SK-N-SH (cell line): ENCODE data around the gene ALDH1L1. TPM values are rescaled to one million over a fixed set of nuclear protein-coding genes. Genes with fewer than 3 reads are reported as not detected.

ENCODE experiments used
- CTCF ChIA-PET: fragments of 300-600, 350-600 bp; formaldehyde crosslinking; extraction: SDS; loops from one replicate; lab custom pipeline; 2021; lab: Yijun Ruan, JAX
- POLR2A ChIA-PET: fragments of 350-600 bp; sonication (Branson Sonifier 250); formaldehyde crosslinking; extraction: SDS; loops from one replicate; lab custom pipeline; 2020; ENCODE audit warnings: antibody characterized with exemption, inconsistent platforms; lab: Yijun Ruan, JAX
- DNase-seq: peaks from one replicate; pipeline ENCODE4 v3.0.0; 2012
- H2AFZ ChIP-seq: fragments of 200-600 bp; sonication (generic); 2 replicates; pipeline ENCODE4 v1.8.1; 2016; ENCODE audit warnings: antibody characterized with exemption, mild to moderate bottlenecking, low read depth
- H3F3A ChIP-seq: fragments of 200-600 bp; sonication (generic); replicated peaks from 2 replicates; pipeline ENCODE3; 2016; ENCODE audit warnings: antibody characterized with exemption, mild to moderate bottlenecking; ENCODE audit not compliant: insufficient read depth
- H3K27ac ChIP-seq, 2 experiments: fragments of 200-500 bp in 1 of 2; fragments of 200-600 bp in 1 of 2; sonication (Bioruptor generic) in 1 of 2; sonication (generic), shearing (Covaris generic) in 1 of 2; 2 replicates each; pipeline versions ENCODE4 v1.5.1 to v1.6.1; 2014 to 2016; ENCODE audit warnings: low read depth in 2 of 2, inconsistent platforms in 1 of 2, low read length in 1 of 2, mild to moderate bottlenecking in 1 of 2, mixed read lengths in 1 of 2
- H3K27me3 ChIP-seq: fragments of 200-600 bp; sonication (generic), shearing (Covaris generic); 2 replicates; pipeline ENCODE4 v1.6.1; 2016; ENCODE audit warnings: mixed run types; ENCODE audit not compliant: insufficient read depth
- H3K36me3 ChIP-seq, 2 experiments: fragments of 200-500 bp in 1 of 2; fragments of 200-600 bp in 1 of 2; sonication (Bioruptor generic) in 1 of 2; sonication (generic) in 1 of 2; replicated peaks in 1 of 2; 2 replicates each; pipeline versions ENCODE3 to v1.5.1; 2014 to 2016; ENCODE audit warnings: low read length in 1 of 2, mild to moderate bottlenecking in 1 of 2; ENCODE audit not compliant: insufficient read depth in 2 of 2, control insufficient read depth in 1 of 2
- H3K4me1 ChIP-seq, 2 experiments: fragments of 200-500 bp in 1 of 2; fragments of 200-600 bp in 1 of 2; sonication (Bioruptor generic) in 1 of 2; sonication (generic), shearing (Covaris generic) in 1 of 2; 2 replicates each; pipeline versions ENCODE4 v1.5.1 to v1.6.1; 2014 to 2016; ENCODE audit warnings: low read depth in 1 of 2, low read length in 1 of 2, mixed run types in 1 of 2; ENCODE audit not compliant: insufficient read depth in 2 of 2, control insufficient read depth in 1 of 2
- H3K4me2 ChIP-seq: fragments of 200-600 bp; sonication (generic), shearing (Covaris generic); 2 replicates; pipeline ENCODE4 v1.6.1; 2017; ENCODE audit warnings: mixed run types
- H3K4me3 ChIP-seq, 2 experiments: fragments of 200-500 bp in 1 of 2; fragments of 200-600 bp in 1 of 2; sonication (Bioruptor generic) in 1 of 2; sonication (generic), shearing (Covaris generic) in 1 of 2; 2 replicates each; pipeline versions ENCODE4 v1.5.1 to v1.8.1; 2014 to 2016; ENCODE audit warnings: low read depth in 2 of 2, inconsistent platforms in 1 of 2, low read length in 1 of 2, mild to moderate bottlenecking in 1 of 2, mixed read lengths in 1 of 2, moderate library complexity in 1 of 2
- H3K79me2 ChIP-seq: fragments of 200-600 bp; sonication (generic); 2 replicates; pipeline ENCODE4 v1.8.1; 2017; ENCODE audit warnings: mild to moderate bottlenecking; ENCODE audit not compliant: insufficient read depth
- H3K9ac ChIP-seq: fragments of 200-600 bp; sonication (generic); 2 replicates; pipeline ENCODE4 v1.6.1; 2017; ENCODE audit warnings: mixed run types
- H3K9me2 ChIP-seq: fragments of 200-600 bp; sonication (generic); 2 replicates; pipeline ENCODE4 v1.6.1; 2017; ENCODE audit warnings: mixed run types
- H3K9me3 ChIP-seq: fragments of 200-600 bp; sonication (generic); 2 replicates; pipeline ENCODE4 v1.6.1; 2017; ENCODE audit warnings: mixed run types, mild to moderate bottlenecking, moderate library complexity
- H4K20me1 ChIP-seq: fragments of 200-600 bp; sonication (generic); 2 replicates; pipeline ENCODE4 v1.6.1; 2017; ENCODE audit warnings: mild to moderate bottlenecking, mixed run types; ENCODE audit not compliant: insufficient read depth
- CHD2 ChIP-seq: fragments of 150-350 bp; IDR thresholded peaks from 2 replicates; pipeline ENCODE4 v1.6.1; 2018; ENCODE audit warnings: low read length; ENCODE audit not compliant: partially characterized antibody
- EP300 ChIP-seq, 2 experiments: IDR thresholded peaks; 2 replicates each; pipeline versions ENCODE4 v1.4.0 to v1.6.1; 2012; ENCODE audit warnings: borderline replicate concordance in 1 of 2, low read depth in 1 of 2, low read length in 1 of 2
- FOXJ3 ChIP-seq: sonication (generic); formaldehyde crosslinking; IDR thresholded peaks from 2 replicates; pipeline ENCODE4 v1.5.1; 2020; ENCODE audit warnings: mild to moderate bottlenecking, missing genetic modification reagents
- IRF3 ChIP-seq: fragments of 150-350 bp; IDR thresholded peaks from 2 replicates; pipeline ENCODE4 v1.6.1; 2016; ENCODE audit warnings: mild to moderate bottlenecking, low read depth, low read length
- MAX ChIP-seq: IDR thresholded peaks from 2 replicates; pipeline ENCODE4 v1.4.0; 2012; ENCODE audit warnings: low read depth
- MEF2A ChIP-seq: IDR thresholded peaks from 2 replicates; pipeline ENCODE4 v1.4.0; 2012; ENCODE audit warnings: low read depth, borderline replicate concordance
- PBX3 ChIP-seq: IDR thresholded peaks from 2 replicates; pipeline ENCODE4; 2012
- POLR2AphosphoS5 ChIP-seq: IDR thresholded peaks from 2 replicates; pipeline ENCODE4 v1.6.1; 2012; ENCODE audit warnings: low read depth, low read length
- RXRA ChIP-seq: IDR thresholded peaks from 2 replicates; pipeline ENCODE4 v1.4.0; 2012; ENCODE audit warnings: low read depth, mild to moderate bottlenecking, borderline replicate concordance
- TAF1 ChIP-seq: IDR thresholded peaks from 2 replicates; pipeline ENCODE4 v1.6.1; 2012; ENCODE audit warnings: low read depth, mild to moderate bottlenecking, low read length, moderate library complexity, borderline replicate concordance
- TCF12 ChIP-seq: IDR thresholded peaks from 2 replicates; pipeline ENCODE4 v1.4.0; 2012
- TEAD4 ChIP-seq: IDR thresholded peaks from 2 replicates; pipeline ENCODE4 v1.4.0; 2012; ENCODE audit warnings: mild to moderate bottlenecking, borderline replicate concordance; ENCODE audit not compliant: insufficient read depth
- USF2 ChIP-seq: fragments of 150-350 bp; IDR thresholded peaks from 2 replicates; pipeline ENCODE4 v1.6.1; 2017; ENCODE audit warnings: antibody characterized with exemption, low read length, low read depth, borderline replicate concordance
- WGBS: methylation state at CpG from one replicate; pipeline ENCODE4 v1.1.6; 2017; ENCODE audit warnings: low lambda C conversion rate; 5-methylcytosine and 5-hydroxymethylcytosine counted together
- polyA plus RNA-seq, 3 experiments: library from polyadenylated mRNA; depleted of rRNA; stranded (reverse); fragments of >200 nt; gene quantifications; 2 replicates each; pipeline ENCODE4 v1.2.3, GENCODE V29; 2012

Gene ALDH1L1
- polyA plus RNA-seq, 1 of the 3 experiments (the other 2 are of a cell fraction) = not detected

GRCh38 chr3:126101521-126101982 lies 78.8 kb downstream of the ALDH1L1 start:
- TF ChIP-seq CHD2 = no peak
- TF ChIP-seq RXRA = no peak
- no peak for TF ChIP-seq POLR2AphosphoS5
- TF ChIP-seq TCF12 = no peak
- no peak for TF ChIP-seq MAX
- TF ChIP-seq TAF1 = no peak
- TF ChIP-seq IRF3 = no peak
- no peak for TF ChIP-seq USF2
- TF ChIP-seq EP300 (IDR thresholded peaks at IDR 0.05; ENCODE audit: borderline replicate concordance in 1 of 2, low read depth in 1 of 2, low read length in 1 of 2) = no peak
- no peak for TF ChIP-seq PBX3
- TF ChIP-seq FOXJ3 = no peak
- TF ChIP-seq MEF2A = no peak
- TF ChIP-seq TEAD4 = no peak

More at GRCh38 chr3:126101521-126101982, 78.8 kb downstream of the ALDH1L1 start:
- peaks cover 0 to 17% of the 10 kb centered on the region in 2 experiments; a peak in 1 of 4 replicates for H3K4me1 ChIP-seq
- H3K27ac ChIP-seq = no peak overlapping the region
- H3K79me2 ChIP-seq = no peaks in the 10 kb centered on the region
- ChIA-PET CTCF (interaction anchor here (1.1 to 2.0 kb wide), 2 partner anchors 23 to 371 kb away, joined by 3 to 6 read pairs; no protein-coding TSS in a partner anchor), POLR2A (no interaction called here)
- 61% methylated on average over 9 of the region's 10 CpGs for WGBS
- no peak overlapping the region for H3K9ac ChIP-seq
- DNase-seq = no peak
- H3K4me2 ChIP-seq = no peak overlapping the region
- H3K4me3 ChIP-seq = no peak overlapping the region
- H3K27me3 ChIP-seq = no peaks in the 10 kb centered on the region
- H3K9me2 ChIP-seq = no peaks in the 10 kb centered on the region
- H4K20me1 ChIP-seq = no peaks in the 10 kb centered on the region
- no peaks in the 10 kb centered on the region for H3K9me3 ChIP-seq
- H2AFZ ChIP-seq = no peak overlapping the region
- no peaks in the 10 kb centered on the region for H3K36me3 ChIP-seq
- no peaks in the 10 kb centered on the region for H3F3A ChIP-seq
